Stimulated activated naive B cell treated with anti-CD40 and anti-IgM and Interleukin-4, amounts not matched to agents 10 μg/mL and 1 μg/mL and 100 μg/mL, for 72 hours (primary cell): ENCODE data around the gene UTY.

Source experiments
- ATAC-seq, 2 donors: fragments of 150-1000 bp; cut with Tn5 transposase; replicated peaks; 2 replicates each; pipeline ENCODE4 v1.10.0; 2021; ENCODE audit warnings: moderate library complexity in 1 of 2
- DNase-seq: peaks from one replicate; pipeline ENCODE4 v3.0.0; 2021
- H3K27ac Mint-ChIP-seq: one replicate; pipeline ENCODE4 v1.8.0; 2022; ENCODE audit warnings: mild to moderate bottlenecking, mixed read lengths
- H3K27me3 Mint-ChIP-seq, 2 donors: one replicate each; pipeline ENCODE4 v1.8.0; 2022; ENCODE audit warnings: mixed read lengths in 2 of 2
- H3K36me3 Mint-ChIP-seq, 2 donors: one replicate each; pipeline ENCODE4 v1.8.0; 2022; ENCODE audit warnings: mixed read lengths in 2 of 2, mild to moderate bottlenecking in 1 of 2
- H3K4me1 Mint-ChIP-seq, 2 donors: one replicate each; pipeline ENCODE4 v1.8.0; 2022; ENCODE audit warnings: mixed read lengths in 2 of 2, mild to moderate bottlenecking in 1 of 2
- H3K4me3 Mint-ChIP-seq, 2 donors: one replicate each; pipeline ENCODE4 v1.8.0; 2022; ENCODE audit warnings: mild to moderate bottlenecking in 2 of 2, mixed read lengths in 2 of 2, moderate library complexity in 1 of 2
- H3K9me3 Mint-ChIP-seq, 2 donors: one replicate each; pipeline ENCODE4 v1.8.0; 2022; ENCODE audit warnings: mixed read lengths in 2 of 2, mild to moderate bottlenecking in 1 of 2

The UTY gene

GRCh38 chrY:13227354-13227953 is 252.4 kb downstream of the UTY start:
- Mint-ChIP-seq H3K4me3 (no peak overlapping the region), H3K4me1 (peaks cover 0 to 3% of the 10 kb centered on the region in 2 donors), H3K36me3 (peaks cover 0 to 1% of the 10 kb centered on the region in 2 donors), H3K27me3 (no peaks in the 10 kb centered on the region), H3K27ac (no peak overlapping the region), H3K9me3 (peaks cover 0 to 6% of the 10 kb centered on the region in 2 donors)
- no peak for DNase-seq
- peak in 1 of 2 donors; percentile 25 for ATAC-seq

- H3K27ac Mint-ChIP-seq: no peak overlapping the region
- no peaks in the 10 kb centered on the region for H3K36me3 Mint-ChIP-seq
- ATAC-seq (no peak), DNase-seq (no peak)
- H3K9me3 Mint-ChIP-seq: peaks cover 0 to 6% of the 10 kb centered on the region in 2 donors
- H3K4me3 Mint-ChIP-seq: no peak overlapping the region
- peaks cover 0 to 9% of the 10 kb centered on the region in 2 donors for H3K4me1 Mint-ChIP-seq
- H3K27me3 Mint-ChIP-seq: no peaks in the 10 kb centered on the region
These were observed 268.7 kb downstream of the UTY start for GRCh38 chrY:13210961-13211646.

- ATAC-seq (no peak), DNase-seq (no peak)
- H3K4me3 Mint-ChIP-seq: no peak overlapping the region
- H3K36me3 Mint-ChIP-seq: no peaks in the 10 kb centered on the region
- H3K4me1 Mint-ChIP-seq: peaks cover 0 to 9% of the 10 kb centered on the region in 2 donors
- peaks cover 0 to 6% of the 10 kb centered on the region in 2 donors for H3K9me3 Mint-ChIP-seq
- no peaks in the 10 kb centered on the region for H3K27me3 Mint-ChIP-seq
- H3K27ac Mint-ChIP-seq: no peak overlapping the region
These were observed 274.6 kb downstream of the UTY start for GRCh38 chrY:13205214-13205613.
